NCI-H1417 treated with DMSO at 0.1 percent for 48 hours (cell line): Measurements from ENCODE around the gene GCNT2.
"Not testable (repeated sequence)": the region's sequence is repeated elsewhere in the genome, so short reads cannot be mapped to it uniquely, and the experiment has no call there.

ENCODE experiments used
- DNase-seq: peaks from one replicate; lab custom pipeline; 2025; lab: John Stamatoyannopoulos, UW

The GCNT2 gene

DNA sequence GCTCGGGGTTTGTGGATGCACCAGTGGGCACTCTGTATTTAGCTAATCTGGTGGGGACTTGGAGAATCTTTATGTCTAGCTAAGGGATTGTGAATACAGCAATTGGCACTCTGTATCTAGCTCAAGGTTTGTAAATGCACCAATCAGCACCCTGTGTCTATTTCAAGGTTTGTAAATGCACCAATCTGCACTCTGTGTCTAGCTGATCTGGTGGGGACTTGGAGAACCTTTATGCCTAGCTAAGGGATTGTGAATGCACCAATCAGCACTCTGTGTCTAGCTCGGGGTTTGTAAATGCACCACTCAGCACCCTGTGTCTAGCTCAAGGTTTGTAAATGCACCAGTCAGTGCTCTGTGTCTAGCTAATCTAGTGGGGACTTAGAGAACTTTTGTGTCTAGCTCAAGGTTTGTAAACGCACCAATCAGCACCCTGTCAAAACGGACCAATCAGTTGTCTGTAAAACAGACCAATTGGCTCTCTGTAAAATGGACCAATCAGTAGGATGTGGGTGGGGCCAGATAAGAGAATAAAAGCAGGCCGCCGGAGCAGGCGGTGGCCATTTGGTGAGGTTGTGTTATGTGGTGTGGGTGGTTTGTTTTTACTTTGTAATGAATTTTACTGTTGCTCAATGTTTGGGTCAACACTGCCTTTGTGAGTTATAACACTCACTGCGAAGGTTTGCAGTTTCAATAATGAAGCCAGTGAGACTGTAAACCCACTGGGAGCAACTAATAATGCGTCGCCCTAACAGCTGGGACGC is 139.5 kb downstream of the GCNT2 start:
- DNase-seq = not testable (repeated sequence)

DNA sequence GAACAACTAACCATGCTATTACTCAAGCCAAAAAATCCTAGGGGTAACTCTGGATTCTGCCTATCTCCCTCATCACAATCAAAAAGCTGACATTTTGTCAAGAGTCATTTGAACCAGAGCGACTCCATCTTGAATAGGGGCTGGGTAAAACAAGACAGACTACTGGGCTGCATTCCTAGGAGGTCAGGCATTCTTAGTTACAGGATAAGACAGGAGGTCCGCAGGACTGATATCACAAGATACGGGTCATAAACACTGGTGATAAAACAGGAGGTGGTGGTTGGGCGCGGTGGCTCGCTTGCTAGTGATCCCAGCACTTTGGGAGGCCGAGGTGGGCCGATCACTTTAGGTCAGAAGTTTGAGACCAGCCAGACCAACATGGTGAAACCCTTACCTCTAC is 141.1 kb downstream of the GCNT2 start:
- no peak for DNase-seq

DNA sequence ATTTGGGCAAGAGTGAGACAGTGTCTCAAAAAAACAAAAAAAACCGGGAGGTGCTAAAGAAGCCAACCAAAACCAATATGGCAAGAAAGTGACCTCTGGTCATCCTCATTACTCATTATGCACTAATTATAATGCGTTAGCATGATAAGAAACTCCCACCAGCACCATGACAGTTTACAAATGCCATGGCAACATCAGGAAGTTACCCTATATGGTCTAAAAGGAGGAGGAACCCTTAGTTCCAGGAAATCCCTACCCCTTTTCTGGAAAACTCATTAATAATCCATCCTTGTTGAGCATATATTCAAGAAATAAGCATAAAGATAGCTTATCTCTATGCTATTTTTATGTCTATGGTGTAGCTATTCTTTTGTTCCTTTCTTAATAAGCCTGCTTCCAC is 141.6 kb downstream of the GCNT2 start:
- DNase-seq = no peak

DNA sequence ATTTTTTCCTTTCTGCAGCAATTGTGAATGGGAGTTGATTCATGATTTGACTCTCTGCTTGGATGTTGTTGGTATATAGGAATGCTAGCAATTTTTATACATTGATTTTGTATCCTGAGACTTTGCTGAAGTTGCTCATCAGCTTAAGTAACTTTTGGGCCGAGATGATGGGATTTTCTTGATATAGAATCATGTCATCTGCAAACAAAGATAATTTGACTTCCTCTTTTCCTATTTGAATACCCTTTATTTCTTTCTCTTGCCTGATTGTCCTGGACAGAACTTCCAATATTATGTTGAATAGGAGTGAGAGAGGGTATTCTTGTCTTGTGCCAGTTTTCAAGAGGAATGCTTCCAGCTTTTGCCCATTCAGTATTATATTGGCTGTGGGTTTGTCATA is 144.4 kb downstream of the GCNT2 start:
- DNase-seq = not testable (repeated sequence)

DNA sequence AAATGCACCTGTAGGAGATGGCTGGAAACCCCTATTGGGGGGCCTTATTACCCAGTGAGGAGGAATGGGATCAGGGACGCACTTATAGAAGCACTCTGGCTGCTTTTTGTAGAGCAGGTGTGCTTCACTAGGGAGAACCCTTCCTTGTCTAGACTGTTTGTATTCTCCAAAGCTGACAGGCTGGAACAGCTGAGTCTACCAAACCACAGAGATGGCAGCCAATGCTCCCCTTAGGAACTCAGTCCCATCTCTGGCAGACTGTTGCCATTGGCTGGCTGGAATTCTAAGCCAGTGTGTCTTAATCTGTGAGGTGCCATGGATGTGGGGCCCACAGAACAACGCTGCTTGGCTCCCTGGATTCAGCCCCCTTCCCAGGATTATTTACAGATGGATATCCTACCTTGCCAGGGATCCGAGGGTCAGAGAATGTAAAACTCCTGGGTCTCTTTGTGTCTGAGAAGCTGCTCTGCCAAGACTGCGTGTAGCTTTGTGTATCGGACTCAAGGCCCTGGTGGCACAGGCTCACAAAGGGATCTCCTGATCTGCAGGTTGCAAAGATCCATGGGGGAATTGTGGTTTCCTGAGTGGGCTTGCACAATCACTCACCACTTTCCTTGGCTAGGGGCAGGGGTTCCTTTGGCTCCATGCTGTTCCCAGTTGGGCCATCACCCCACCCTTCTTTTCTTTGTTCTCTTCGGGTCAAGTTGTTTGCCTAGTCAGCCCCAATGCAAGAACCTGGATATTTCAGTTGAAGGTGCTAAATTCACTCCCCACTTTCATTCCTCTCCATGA is 147.2 kb downstream of the GCNT2 start:
- DNase-seq = no peak

DNA sequence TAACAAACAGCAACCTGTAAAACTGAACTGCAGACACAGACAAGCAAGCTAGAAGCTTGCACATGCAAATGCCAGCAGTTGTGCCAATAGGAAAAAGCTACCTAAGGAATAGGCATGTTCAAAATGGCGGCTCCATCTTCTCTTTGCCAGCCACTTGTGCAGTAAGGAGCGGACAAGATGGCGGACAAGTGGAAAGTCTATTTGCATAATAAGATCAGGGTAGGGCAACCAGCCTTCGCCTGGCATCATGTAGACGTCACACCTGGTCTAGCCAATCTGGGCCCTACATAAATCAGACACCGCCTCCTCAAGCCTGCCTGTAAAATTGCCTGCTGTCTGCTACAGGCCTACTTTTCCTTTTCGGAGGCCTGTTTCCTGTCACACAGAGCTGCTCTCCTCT is 155.3 kb downstream of the GCNT2 start:
- no peak for DNase-seq

DNA sequence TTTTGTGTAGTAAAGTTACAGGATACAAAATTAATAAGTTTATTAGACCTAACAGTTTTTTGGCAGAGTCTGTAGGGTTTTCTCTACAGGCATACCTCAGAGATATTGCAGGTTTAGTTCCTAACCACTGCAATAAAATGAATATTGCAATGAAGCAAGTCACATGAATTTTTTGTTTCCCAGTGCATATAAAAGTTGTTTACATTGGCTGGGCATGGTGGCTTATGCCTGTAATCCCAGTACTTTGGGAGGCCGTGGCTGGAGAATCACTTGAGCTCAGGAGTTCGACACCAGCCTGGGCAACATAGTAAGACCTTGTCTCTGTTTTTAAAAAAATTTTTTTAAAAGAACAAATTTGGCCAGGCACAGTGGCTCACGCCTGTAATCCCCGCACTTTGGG is 157.3 kb downstream of the GCNT2 start:
- DNase-seq = no peak
